ENCODE measurements around the gene GABRB3.

GABRB3 gene

DNA sequence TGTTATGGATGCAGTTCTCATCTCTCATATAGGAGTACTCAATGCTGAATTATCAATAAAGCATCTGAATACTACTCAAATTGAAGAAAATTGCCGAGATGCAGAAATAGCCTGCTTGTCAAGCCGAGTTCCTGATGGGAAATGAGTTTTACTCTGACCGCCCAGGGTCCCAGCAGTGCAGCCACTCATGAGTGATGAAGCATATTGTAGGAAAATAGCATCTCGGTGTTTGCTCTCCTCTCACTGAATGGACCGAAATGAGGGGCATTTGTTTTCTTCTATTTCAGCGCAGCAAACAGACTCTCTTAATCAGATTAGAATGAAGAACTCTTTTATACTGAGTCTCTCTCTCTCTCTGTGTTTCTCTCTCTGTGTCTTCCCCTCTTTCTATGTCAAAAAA is 190.0 kb downstream of the GABRB3 start:
- no peak overlapping the region for H3K27ac ChIP-seq (ENCODE audit: low read length)
- no peak overlapping the region for H3K9ac ChIP-seq (ENCODE audit: low read depth, low read length)
- H3K27me3 ChIP-seq (ENCODE audit: insufficient read depth, low read length), result no peaks in the 10 kb centered on the region
- H3K4me1 ChIP-seq (ENCODE audit: insufficient read depth, low read length), result no peaks in the 10 kb centered on the region
- H3K4me3 ChIP-seq (ENCODE audit: low read length), result no peak overlapping the region
- H3K36me3 ChIP-seq (ENCODE audit: insufficient read depth, low read depth, low read length), result peaks cover 54% of the 10 kb centered on the region
- H3K9me3 ChIP-seq (ENCODE audit: insufficient read depth, low read depth, low read length), result no peaks in the 10 kb centered on the region

DNA sequence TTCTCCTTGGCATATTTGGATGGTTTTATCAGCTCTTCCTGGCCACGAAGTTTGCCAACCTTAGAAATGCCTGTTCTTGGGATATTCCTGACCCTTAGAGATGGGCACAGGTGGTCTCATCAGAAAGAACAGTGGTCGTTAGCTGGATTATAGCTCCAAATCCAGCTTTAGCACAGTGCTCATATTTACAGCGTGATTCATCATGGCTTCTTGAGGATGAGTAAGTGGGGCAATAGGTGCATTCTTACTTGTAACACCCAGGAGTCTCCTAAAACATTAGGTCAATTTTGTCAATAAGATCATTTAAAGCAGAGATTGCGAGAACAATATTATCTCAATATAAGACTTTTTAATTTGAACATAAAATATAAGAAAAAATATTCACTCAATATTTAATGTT is 191.9 kb downstream of the GABRB3 start:
- Histone ChIP-seq H3K36me3 (ENCODE audit: insufficient read depth, low read depth, low read length) (peaks cover 73% of the 10 kb centered on the region), H3K27me3 (ENCODE audit: insufficient read depth, low read length) (no peaks in the 10 kb centered on the region), H3K27ac (ENCODE audit: low read length) (no peak overlapping the region), H3K9ac (ENCODE audit: low read depth, low read length) (no peak overlapping the region), H3K9me3 (ENCODE audit: insufficient read depth, low read depth, low read length) (no peaks in the 10 kb centered on the region), H3K4me1 (ENCODE audit: insufficient read depth, low read length) (no peaks in the 10 kb centered on the region), H3K4me3 (ENCODE audit: low read length) (no peak overlapping the region)

GRCh38 chr15:26572602-26573350 is 200.1 kb downstream of the GABRB3 start:
- H3K36me3 ChIP-seq (ENCODE audit: insufficient read depth, low read depth, low read length), result peaks cover 70% of the 10 kb centered on the region
- no peaks in the 10 kb centered on the region for H3K9me3 ChIP-seq (ENCODE audit: insufficient read depth, low read depth, low read length)
- H3K27me3 ChIP-seq (ENCODE audit: insufficient read depth, low read length), result no peaks in the 10 kb centered on the region
- H3K4me1 ChIP-seq (ENCODE audit: insufficient read depth, low read length), result no peaks in the 10 kb centered on the region
- no peak overlapping the region for H3K9ac ChIP-seq (ENCODE audit: low read depth, low read length)
- no peak overlapping the region for H3K4me3 ChIP-seq (ENCODE audit: low read length)
- no peak overlapping the region for H3K27ac ChIP-seq (ENCODE audit: low read length)

- H3K36me3 ChIP-seq (ENCODE audit: insufficient read depth, low read depth, low read length), result peaks cover 70% of the 10 kb centered on the region
- H3K4me3 ChIP-seq (ENCODE audit: low read length), result no peak overlapping the region
- no peaks in the 10 kb centered on the region for H3K9me3 ChIP-seq (ENCODE audit: insufficient read depth, low read depth, low read length)
- H3K4me1 ChIP-seq (ENCODE audit: insufficient read depth, low read length), result no peaks in the 10 kb centered on the region
- H3K9ac ChIP-seq (ENCODE audit: low read depth, low read length), result no peak overlapping the region
- no peak overlapping the region for H3K27ac ChIP-seq (ENCODE audit: low read length)
- no peaks in the 10 kb centered on the region for H3K27me3 ChIP-seq (ENCODE audit: insufficient read depth, low read length)
Measured at GRCh38 chr15:26571346-26571745, 201.5 kb downstream of the GABRB3 start.

DNA sequence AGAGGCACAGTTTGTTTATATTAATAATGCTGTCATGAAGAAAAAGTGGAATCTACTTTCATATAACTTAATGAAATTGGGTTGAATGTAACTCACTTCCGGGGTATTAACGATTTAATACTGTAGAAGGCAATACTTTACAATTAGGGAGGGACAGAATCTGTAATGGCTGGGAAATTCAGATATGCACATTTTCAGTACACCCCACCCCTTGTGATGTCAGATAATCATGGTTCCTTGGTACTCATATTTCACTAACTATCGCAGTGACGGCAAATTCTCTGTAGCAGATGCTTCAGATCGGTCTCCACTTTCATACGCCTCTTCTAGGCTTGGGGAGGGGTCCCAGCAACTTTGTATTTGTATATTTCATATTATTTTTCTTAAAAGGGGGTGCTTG is 207.3 kb downstream of the GABRB3 start:
- no peak overlapping the region for H3K27ac ChIP-seq (ENCODE audit: low read length)
- no peak overlapping the region for H3K9ac ChIP-seq (ENCODE audit: low read depth, low read length)
- H3K4me3 ChIP-seq (ENCODE audit: low read length), result no peak overlapping the region
- no peaks in the 10 kb centered on the region for H3K9me3 ChIP-seq (ENCODE audit: insufficient read depth, low read depth, low read length)
- H3K36me3 ChIP-seq (ENCODE audit: insufficient read depth, low read depth, low read length), result peaks cover 84% of the 10 kb centered on the region
- no peaks in the 10 kb centered on the region for H3K27me3 ChIP-seq (ENCODE audit: insufficient read depth, low read length)
- peaks cover 9% of the 10 kb centered on the region for H3K4me1 ChIP-seq (ENCODE audit: insufficient read depth, low read length)

GRCh38 chr15:26564361-26564760 is 208.5 kb downstream of the GABRB3 start:
- peaks cover 9% of the 10 kb centered on the region for H3K4me1 ChIP-seq (ENCODE audit: insufficient read depth, low read length)
- H3K27ac ChIP-seq (ENCODE audit: low read length), result no peak overlapping the region
- peaks cover 92% of the 10 kb centered on the region for H3K36me3 ChIP-seq (ENCODE audit: insufficient read depth, low read depth, low read length)
- H3K27me3 ChIP-seq (ENCODE audit: insufficient read depth, low read length), result no peaks in the 10 kb centered on the region
- H3K4me3 ChIP-seq (ENCODE audit: low read length), result no peak overlapping the region
- no peaks in the 10 kb centered on the region for H3K9me3 ChIP-seq (ENCODE audit: insufficient read depth, low read depth, low read length)
- H3K9ac ChIP-seq (ENCODE audit: low read depth, low read length), result no peak overlapping the region

GRCh38 chr15:26562336-26562735 is 210.5 kb downstream of the GABRB3 start:
- Histone ChIP-seq H3K36me3 (ENCODE audit: insufficient read depth, low read depth, low read length) (peaks cover 88% of the 10 kb centered on the region), H3K4me1 (ENCODE audit: insufficient read depth, low read length) (peaks cover 9% of the 10 kb centered on the region), H3K27ac (ENCODE audit: low read length) (no peak overlapping the region), H3K9ac (ENCODE audit: low read depth, low read length) (no peak overlapping the region), H3K27me3 (ENCODE audit: insufficient read depth, low read length) (no peaks in the 10 kb centered on the region), H3K9me3 (ENCODE audit: insufficient read depth, low read depth, low read length) (no peaks in the 10 kb centered on the region), H3K4me3 (ENCODE audit: low read length) (no peak overlapping the region)

DNA sequence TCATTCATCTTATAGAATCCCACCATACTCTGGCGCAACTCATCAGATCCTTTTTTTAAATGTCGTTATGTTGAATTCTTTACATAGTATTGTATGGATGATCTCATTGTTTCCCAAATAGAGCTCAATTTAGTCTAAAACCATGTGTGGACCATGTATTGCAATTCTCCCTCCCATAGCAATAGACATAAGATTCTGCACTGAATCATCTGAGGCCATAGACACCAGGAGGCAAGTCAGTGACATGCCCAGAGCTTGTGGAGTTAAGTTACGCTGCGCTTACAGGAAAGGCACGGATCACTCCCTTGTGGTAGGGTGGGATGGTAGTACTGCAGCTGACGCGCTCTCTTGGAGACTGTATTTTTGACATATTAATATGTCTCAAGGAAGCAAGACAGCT is 211.0 kb downstream of the GABRB3 start:
- H3K36me3 ChIP-seq (ENCODE audit: insufficient read depth, low read depth, low read length), result peaks cover 87% of the 10 kb centered on the region
- peaks cover 9% of the 10 kb centered on the region for H3K4me1 ChIP-seq (ENCODE audit: insufficient read depth, low read length)
- H3K4me3 ChIP-seq (ENCODE audit: low read length), result no peak overlapping the region
- H3K9me3 ChIP-seq (ENCODE audit: insufficient read depth, low read depth, low read length), result no peaks in the 10 kb centered on the region
- no peak overlapping the region for H3K27ac ChIP-seq (ENCODE audit: low read length)
- no peaks in the 10 kb centered on the region for H3K27me3 ChIP-seq (ENCODE audit: insufficient read depth, low read length)
- no peak overlapping the region for H3K9ac ChIP-seq (ENCODE audit: low read depth, low read length)

DNA sequence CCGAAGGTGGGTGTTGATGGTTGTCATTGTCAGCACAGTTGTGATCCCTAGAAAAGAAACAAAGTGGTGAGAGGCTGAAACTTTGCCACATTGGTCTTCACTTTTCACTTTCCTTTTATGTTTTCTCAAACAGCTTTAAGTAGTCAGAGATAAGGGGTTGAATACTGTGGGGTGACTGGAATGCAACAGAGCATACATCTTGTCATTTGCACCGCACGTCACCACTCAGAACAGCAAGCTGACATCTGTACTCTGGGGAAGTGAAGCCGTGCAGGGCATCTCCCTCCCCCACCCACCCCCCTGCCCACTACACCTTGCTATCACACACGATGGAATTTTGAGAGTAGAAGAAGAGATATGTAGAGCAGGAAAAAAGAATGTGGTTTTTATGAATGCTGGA is 211.7 kb downstream of the GABRB3 start:
- H3K4me3 ChIP-seq (ENCODE audit: low read length), result no peak overlapping the region

GRCh38 chr15:26555898-26556297 is 217.0 kb downstream of the GABRB3 start:
- Histone ChIP-seq H3K4me3 (ENCODE audit: low read length) (no peak overlapping the region), H3K9ac (ENCODE audit: low read depth, low read length) (no peak overlapping the region), H3K27me3 (ENCODE audit: insufficient read depth, low read length) (no peaks in the 10 kb centered on the region), H3K4me1 (ENCODE audit: insufficient read depth, low read length) (no peaks in the 10 kb centered on the region), H3K27ac (ENCODE audit: low read length) (no peak overlapping the region), H3K36me3 (ENCODE audit: insufficient read depth, low read depth, low read length) (peaks cover 59% of the 10 kb centered on the region), H3K9me3 (ENCODE audit: insufficient read depth, low read depth, low read length) (no peaks in the 10 kb centered on the region)

More for the DNA sequence above, 211.7 kb downstream of the GABRB3 start:
- no peaks in the 10 kb centered on the region for H3K27me3 ChIP-seq (ENCODE audit: insufficient read depth, low read length)
- H3K27ac ChIP-seq (ENCODE audit: low read length), result no peak overlapping the region
- peaks cover 9% of the 10 kb centered on the region for H3K4me1 ChIP-seq (ENCODE audit: insufficient read depth, low read length)
- peaks cover 84% of the 10 kb centered on the region for H3K36me3 ChIP-seq (ENCODE audit: insufficient read depth, low read depth, low read length)
- H3K9me3 ChIP-seq (ENCODE audit: insufficient read depth, low read depth, low read length), result no peaks in the 10 kb centered on the region
- no peak overlapping the region for H3K9ac ChIP-seq (ENCODE audit: low read depth, low read length)

DNA sequence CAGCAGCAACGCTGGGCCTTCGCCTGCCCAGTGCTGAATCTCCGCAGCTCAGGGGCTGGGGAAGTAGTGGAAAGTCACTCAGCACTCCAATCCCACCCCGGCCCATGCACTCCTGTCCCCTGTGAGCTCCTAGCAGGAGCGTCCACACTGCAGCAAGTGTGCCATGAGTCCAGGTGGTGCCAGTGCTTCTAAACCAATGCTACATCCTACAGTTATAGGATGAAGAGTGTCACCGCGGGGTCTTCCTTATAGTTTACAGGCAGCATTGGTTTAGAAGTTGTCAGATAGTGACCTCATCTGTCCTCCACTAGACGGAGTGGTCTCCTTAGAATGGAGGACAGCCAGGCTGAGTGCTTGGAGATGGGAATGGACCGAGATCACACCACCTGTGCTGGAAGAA is 221.4 kb downstream of the GABRB3 start:
- Histone ChIP-seq H3K36me3 (ENCODE audit: insufficient read depth, low read depth, low read length) (peaks cover 41% of the 10 kb centered on the region), H3K27ac (ENCODE audit: low read length) (no peak overlapping the region), H3K4me3 (ENCODE audit: low read length) (no peak overlapping the region), H3K27me3 (ENCODE audit: insufficient read depth, low read length) (no peaks in the 10 kb centered on the region), H3K4me1 (ENCODE audit: insufficient read depth, low read length) (no peaks in the 10 kb centered on the region), H3K9ac (ENCODE audit: low read depth, low read length) (no peak overlapping the region), H3K9me3 (ENCODE audit: insufficient read depth, low read depth, low read length) (no peaks in the 10 kb centered on the region)

- no peaks in the 10 kb centered on the region for H3K4me1 ChIP-seq (ENCODE audit: insufficient read depth, low read length)
- H3K4me3 ChIP-seq (ENCODE audit: low read length), result no peak overlapping the region
- H3K27ac ChIP-seq (ENCODE audit: low read length), result no peak overlapping the region
- no peaks in the 10 kb centered on the region for H3K9me3 ChIP-seq (ENCODE audit: insufficient read depth, low read depth, low read length)
- H3K27me3 ChIP-seq (ENCODE audit: insufficient read depth, low read length), result no peaks in the 10 kb centered on the region
- no peak overlapping the region for H3K9ac ChIP-seq (ENCODE audit: low read depth, low read length)
- peaks cover 43% of the 10 kb centered on the region for H3K36me3 ChIP-seq (ENCODE audit: insufficient read depth, low read depth, low read length)
Measured at GRCh38 chr15:26550880-26551279, 222.0 kb downstream of the GABRB3 start.

Measured in iPS-20b (cell line).